ENCODE data around the gene HOXC13.

The HOXC13 gene

GRCh38 chr12:53930591-53931255, 7.9 kb upstream of the HOXC13 start:
- Histone ChIP-seq H3K36me3 (replicated peaks in 1 of 2; ENCODE audit: control insufficient read depth in 2 of 2, insufficient read depth in 2 of 2, low read length in 2 of 2) (no peaks in the 10 kb centered on the region), H3K4me1 (ENCODE audit: control insufficient read depth in 2 of 2, insufficient read depth in 1 of 2, low read depth in 1 of 2, low read length in 2 of 2) (no peaks in the 10 kb centered on the region), H3K4ac (ENCODE audit: low read length) (no peak overlapping the region), H3K79me1 (ENCODE audit: low read depth, low read length) (no peaks in the 10 kb centered on the region), H3K4me2 (ENCODE audit: insufficient read depth, low read length, poor library complexity, severe bottlenecking) (no peak overlapping the region), H3K9me3 (replicated peaks in 1 of 2; ENCODE audit: control insufficient read depth in 2 of 2, insufficient read depth in 1 of 2, low read depth in 1 of 2, low read length in 2 of 2) (peaks cover 0 to 7% of the 10 kb centered on the region in 2 donors), H2AK5ac (ENCODE audit: low read depth, low read length) (no peak overlapping the region), H2BK15ac (ENCODE audit: low read length) (no peak overlapping the region), H2BK120ac (ENCODE audit: low read depth, low read length) (no peak overlapping the region), H2BK12ac (ENCODE audit: low read length) (no peak overlapping the region), H3K23ac (ENCODE audit: low read depth, low read length, poor library complexity) (no peak overlapping the region), H4K8ac (ENCODE audit: low read depth, low read length) (no peak overlapping the region), H2BK5ac (ENCODE audit: low read length) (no peak overlapping the region), H3K27me3 (ENCODE audit: control insufficient read depth in 3 of 3, insufficient read depth in 3 of 3, low read depth in 1 of 3, low read length in 3 of 3) (peaks cover 52 to 100% (median 97%) of the 10 kb centered on the region in 3 experiments), H3K18ac (ENCODE audit: low read length) (no peak overlapping the region), H3K4me3 (ENCODE audit: low read length in 2 of 2) (no peak overlapping the region), H3K27ac (replicated peaks; ENCODE audit: low read length) (no peak overlapping the region), H4K91ac (ENCODE audit: low read depth, low read length, poor library complexity) (no peak overlapping the region), H3K9ac (ENCODE audit: low read depth, low read length, poor library complexity) (no peak overlapping the region), H2AFZ (ENCODE audit: low read length) (no peak overlapping the region), H3K14ac (ENCODE audit: low read length) (no peak overlapping the region)
- WGBS, 2 donors (ENCODE audit: extremely low coverage in 2 of 2, insufficient read length in 2 of 2, insufficient replicate concordance in 1 of 2): no CpG with 5 or more reads among the region's 30 CpGs
- DNase-seq (ENCODE audit: low spot score): no peak

GRCh38 chr12:53931844-53932581, 6.6 kb upstream of the HOXC13 start:
- no peak overlapping the region for H3K4me2 ChIP-seq (ENCODE audit: insufficient read depth, low read length, poor library complexity, severe bottlenecking)
- no peak overlapping the region for H3K4me3 ChIP-seq (ENCODE audit: low read length in 2 of 2)
- H3K4ac ChIP-seq (ENCODE audit: low read length): no peak overlapping the region
- no peak overlapping the region for H4K91ac ChIP-seq (ENCODE audit: low read depth, low read length, poor library complexity)
- H3K9ac ChIP-seq (ENCODE audit: low read depth, low read length, poor library complexity): no peak overlapping the region
- no peak overlapping the region for H3K14ac ChIP-seq (ENCODE audit: low read length)
- H2BK12ac ChIP-seq (ENCODE audit: low read length): no peak overlapping the region
- no CpG with 5 or more reads among the region's 4 CpGs for WGBS, 2 donors (ENCODE audit: extremely low coverage in 2 of 2, insufficient read length in 2 of 2, insufficient replicate concordance in 1 of 2)
- H3K27me3 ChIP-seq (ENCODE audit: control insufficient read depth in 3 of 3, insufficient read depth in 3 of 3, low read depth in 1 of 3, low read length in 3 of 3): peaks cover 59 to 100% (median 97%) of the 10 kb centered on the region in 3 experiments
- no peak overlapping the region for H2AK5ac ChIP-seq (ENCODE audit: low read depth, low read length)
- H3K4me1 ChIP-seq (ENCODE audit: control insufficient read depth in 2 of 2, insufficient read depth in 1 of 2, low read depth in 1 of 2, low read length in 2 of 2): no peaks in the 10 kb centered on the region
- no peak overlapping the region for H3K23ac ChIP-seq (ENCODE audit: low read depth, low read length, poor library complexity)
- peaks cover 0 to 7% of the 10 kb centered on the region in 2 donors for H3K9me3 ChIP-seq (replicated peaks in 1 of 2; ENCODE audit: control insufficient read depth in 2 of 2, insufficient read depth in 1 of 2, low read depth in 1 of 2, low read length in 2 of 2)
- no peaks in the 10 kb centered on the region for H3K36me3 ChIP-seq (replicated peaks in 1 of 2; ENCODE audit: control insufficient read depth in 2 of 2, insufficient read depth in 2 of 2, low read length in 2 of 2)
- H2BK15ac ChIP-seq (ENCODE audit: low read length): no peak overlapping the region
- no peaks in the 10 kb centered on the region for H3K79me1 ChIP-seq (ENCODE audit: low read depth, low read length)
- H4K8ac ChIP-seq (ENCODE audit: low read depth, low read length): no peak overlapping the region
- H2AFZ ChIP-seq (ENCODE audit: low read length): no peak overlapping the region
- no peak overlapping the region for H3K27ac ChIP-seq (replicated peaks; ENCODE audit: low read length)
- DNase-seq (ENCODE audit: low spot score): no peak
- H2BK5ac ChIP-seq (ENCODE audit: low read length): no peak overlapping the region
- no peak overlapping the region for H2BK120ac ChIP-seq (ENCODE audit: low read depth, low read length)
- no peak overlapping the region for H3K18ac ChIP-seq (ENCODE audit: low read length)

- Histone ChIP-seq H3K27ac (replicated peaks; ENCODE audit: low read length) (no peak overlapping the region), H2AFZ (ENCODE audit: low read length) (no peak overlapping the region), H2BK12ac (ENCODE audit: low read length) (no peak overlapping the region), H3K9ac (ENCODE audit: low read depth, low read length, poor library complexity) (no peak overlapping the region), H4K8ac (ENCODE audit: low read depth, low read length) (no peak overlapping the region), H2BK5ac (ENCODE audit: low read length) (no peak overlapping the region), H3K4me2 (ENCODE audit: insufficient read depth, low read length, poor library complexity, severe bottlenecking) (no peak overlapping the region), H3K4me1 (ENCODE audit: control insufficient read depth in 2 of 2, insufficient read depth in 1 of 2, low read depth in 1 of 2, low read length in 2 of 2) (no peaks in the 10 kb centered on the region), H3K4ac (ENCODE audit: low read length) (no peak overlapping the region), H3K23ac (ENCODE audit: low read depth, low read length, poor library complexity) (no peak overlapping the region), H3K9me3 (replicated peaks in 1 of 2; ENCODE audit: control insufficient read depth in 2 of 2, insufficient read depth in 1 of 2, low read depth in 1 of 2, low read length in 2 of 2) (peaks cover 0 to 10% of the 10 kb centered on the region in 2 donors), H4K91ac (ENCODE audit: low read depth, low read length, poor library complexity) (no peak overlapping the region), H2BK15ac (ENCODE audit: low read length) (no peak overlapping the region), H3K27me3 (ENCODE audit: control insufficient read depth in 3 of 3, insufficient read depth in 3 of 3, low read depth in 1 of 3, low read length in 3 of 3) (peaks cover 64 to 100% (median 97%) of the 10 kb centered on the region in 3 experiments), H3K4me3 (ENCODE audit: low read length in 2 of 2) (no peak overlapping the region), H3K79me1 (ENCODE audit: low read depth, low read length) (no peaks in the 10 kb centered on the region), H2BK120ac (ENCODE audit: low read depth, low read length) (no peak overlapping the region), H2AK5ac (ENCODE audit: low read depth, low read length) (no peak overlapping the region), H3K36me3 (replicated peaks in 1 of 2; ENCODE audit: control insufficient read depth in 2 of 2, insufficient read depth in 2 of 2, low read length in 2 of 2) (no peaks in the 10 kb centered on the region), H3K18ac (ENCODE audit: low read length) (no peak overlapping the region), H3K14ac (ENCODE audit: low read length) (no peak overlapping the region)
- DNase-seq (ENCODE audit: low spot score): no peak
- no CpG with 5 or more reads among the region's 4 CpGs for WGBS, 2 donors (ENCODE audit: extremely low coverage in 2 of 2, insufficient read length in 2 of 2, insufficient replicate concordance in 1 of 2)
Measured at GRCh38 chr12:53932915-53933314, 5.7 kb upstream of the HOXC13 start.
